HepG2 (cell line): ENCODE measurements around the gene AKTIP. TPM values are rescaled to one million over a fixed set of nuclear protein-coding genes. Genes with fewer than 3 reads are reported as not detected.

Experiments used
- HNRNPL ChIP-seq: fragments of 200-400 bp; formaldehyde crosslinking; IDR thresholded peaks from 2 replicates; pipeline ENCODE4 v1.6.1; 2017; ENCODE audit warnings: mild to moderate bottlenecking, low read depth, low read length
- MLXIP ChIP-seq: sonication (generic); formaldehyde crosslinking; IDR thresholded peaks from 2 replicates; pipeline ENCODE4 v1.9.0; 2021; ENCODE audit warnings: missing genetic modification reagents, borderline replicate concordance
- SRSF9 ChIP-seq: fragments of 200-400 bp; formaldehyde crosslinking; IDR thresholded peaks from 2 replicates; pipeline ENCODE4 v1.6.1; 2018; ENCODE audit warnings: borderline replicate concordance, mild to moderate bottlenecking, low read depth, low read length; ENCODE audit not compliant: insufficient read depth, poor library complexity, severe bottlenecking
- ZMAT3 ChIP-seq: sonication (generic); formaldehyde crosslinking; conservative IDR thresholded peaks from 2 replicates; pipeline ENCODE4 v1.7.0; 2021; ENCODE audit warnings: missing genetic modification reagents
- ZNF275 ChIP-seq: sonication (generic); formaldehyde crosslinking; IDR thresholded peaks from 2 replicates; pipeline ENCODE4 v1.8.0; 2022; ENCODE audit warnings: missing genetic modification reagents, mild to moderate bottlenecking, inconsistent platforms, borderline replicate concordance
- ZNF431 ChIP-seq: sonication (generic); formaldehyde crosslinking; IDR thresholded peaks from 2 replicates; pipeline ENCODE4 v1.9.0; 2022; ENCODE audit warnings: missing genetic modification reagents, low read depth, mild to moderate bottlenecking, borderline replicate concordance
- ZNF563 ChIP-seq: sonication (generic); formaldehyde crosslinking; IDR thresholded peaks from 2 replicates; pipeline ENCODE4 v1.8.0; 2022; ENCODE audit warnings: mild to moderate bottlenecking, moderate library complexity, missing genetic modification reagents
- ZNF773 ChIP-seq: sonication (generic); formaldehyde crosslinking; IDR thresholded peaks from 2 replicates; pipeline ENCODE4 v1.4.0; 2020; ENCODE audit warnings: missing genetic modification reagents, borderline replicate concordance
- polyA plus RNA-seq, 8 experiments: library from polyadenylated mRNA; depleted of rRNA in 3 of 8; stranded (reverse) in 7 of 8; unstranded in 1 of 8; fragments of >200 nt; fragmentation: Illumina TruSeq in 4 of 8; extraction: Trizol in 4 of 8; gene quantifications; 2 replicates each; pipeline versions ENCODE4 v1.2.1 to v1.2.3, GENCODE V29; 2011 to 2016; ENCODE audit warnings: low read depth in 4 of 8, missing spikeins in 1 of 8, mixed read lengths in 1 of 8; ENCODE audit not compliant: insufficient read depth in 1 of 8
- total RNA-seq, 5 experiments: library from RNA; depleted of rRNA; stranded (reverse); fragments of >200 nt; fragmentation: Illumina TruSeq; extraction: Trizol; gene quantifications; 2 replicates each; pipeline ENCODE4 v1.2.3, GENCODE V29; 2016; ENCODE audit warnings: low read depth in 1 of 5
- TF ChIP-seq, protein P1 (sequence below): sonication (generic); formaldehyde crosslinking; IDR thresholded peaks from 2 replicates; pipeline ENCODE4 v1.4.0; 2020; ENCODE audit warnings: missing genetic modification reagents, borderline replicate concordance
- TF ChIP-seq, protein P2 (sequence below): sonication (generic); formaldehyde crosslinking; IDR thresholded peaks from 2 replicates; pipeline ENCODE4 v1.4.0; 2020; ENCODE audit warnings: missing genetic modification reagents, borderline replicate concordance
- TF ChIP-seq, protein P3 (sequence below): sonication (generic); formaldehyde crosslinking; IDR thresholded peaks from 2 replicates; pipeline ENCODE4 v1.4.0; 2020; ENCODE audit warnings: missing genetic modification reagents, borderline replicate concordance
- TF ChIP-seq, protein P4 (sequence below): sonication (generic); formaldehyde crosslinking; IDR thresholded peaks from 2 replicates; pipeline ENCODE4 v1.8.0; 2022; ENCODE audit warnings: mild to moderate bottlenecking, missing genetic modification reagents

Gene AKTIP
- total and polyA plus RNA-seq, 2 of the 13 experiments (the other 11 are each of a cell fraction or from before 2014, with no cell fraction given), result 28.8 to 49.0 TPM

DNA sequence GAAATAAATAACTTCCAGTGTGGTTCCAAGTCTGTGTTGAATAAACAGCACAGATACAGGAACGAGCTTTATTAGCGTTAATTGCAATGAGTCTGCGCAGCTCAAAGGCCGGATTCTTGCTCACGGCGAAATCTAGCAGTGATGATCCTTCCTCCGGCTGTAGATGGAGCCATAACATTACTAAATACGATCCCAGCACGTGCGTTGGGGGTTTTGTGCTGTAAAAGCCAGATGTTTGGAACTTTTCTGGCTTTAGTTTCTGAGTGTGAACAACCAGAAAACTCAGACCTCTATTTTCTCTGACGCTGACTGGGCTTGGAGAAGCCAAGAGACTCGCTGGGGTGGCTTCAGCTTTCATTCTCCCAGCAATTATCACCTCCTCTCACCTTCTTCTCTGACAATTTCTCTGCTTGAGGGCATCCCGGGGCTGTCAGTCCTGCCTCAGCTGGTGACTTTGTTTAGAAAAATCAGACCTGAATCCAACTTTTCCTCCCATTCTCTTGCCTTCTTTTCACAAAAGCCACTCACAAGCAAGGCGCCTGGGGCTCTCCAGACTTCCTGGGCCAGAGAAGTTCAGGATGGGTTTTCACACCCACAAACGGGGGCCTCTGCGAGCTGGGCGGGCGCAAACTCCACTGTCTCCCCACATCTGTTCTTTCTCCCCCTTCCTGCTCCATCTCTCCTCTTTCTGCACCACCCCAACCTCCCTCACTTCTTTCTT is 47.1 kb upstream of the AKTIP start (continued):
- TF ChIP-seq, protein P1, sequence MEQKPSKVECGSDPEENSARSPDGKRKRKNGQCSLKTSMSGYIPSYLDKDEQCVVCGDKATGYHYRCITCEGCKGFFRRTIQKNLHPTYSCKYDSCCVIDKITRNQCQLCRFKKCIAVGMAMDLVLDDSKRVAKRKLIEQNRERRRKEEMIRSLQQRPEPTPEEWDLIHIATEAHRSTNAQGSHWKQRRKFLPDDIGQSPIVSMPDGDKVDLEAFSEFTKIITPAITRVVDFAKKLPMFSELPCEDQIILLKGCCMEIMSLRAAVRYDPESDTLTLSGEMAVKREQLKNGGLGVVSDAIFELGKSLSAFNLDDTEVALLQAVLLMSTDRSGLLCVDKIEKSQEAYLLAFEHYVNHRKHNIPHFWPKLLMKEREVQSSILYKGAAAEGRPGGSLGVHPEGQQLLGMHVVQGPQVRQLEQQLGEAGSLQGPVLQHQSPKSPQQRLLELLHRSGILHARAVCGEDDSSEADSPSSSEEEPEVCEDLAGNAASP (CRISPR knock-in tag), result no peak
- no peak for TF ChIP-seq ZNF431 (CRISPR knock-in tag)
- no peak for TF ChIP-seq HNRNPL
- TF ChIP-seq, protein P2, sequence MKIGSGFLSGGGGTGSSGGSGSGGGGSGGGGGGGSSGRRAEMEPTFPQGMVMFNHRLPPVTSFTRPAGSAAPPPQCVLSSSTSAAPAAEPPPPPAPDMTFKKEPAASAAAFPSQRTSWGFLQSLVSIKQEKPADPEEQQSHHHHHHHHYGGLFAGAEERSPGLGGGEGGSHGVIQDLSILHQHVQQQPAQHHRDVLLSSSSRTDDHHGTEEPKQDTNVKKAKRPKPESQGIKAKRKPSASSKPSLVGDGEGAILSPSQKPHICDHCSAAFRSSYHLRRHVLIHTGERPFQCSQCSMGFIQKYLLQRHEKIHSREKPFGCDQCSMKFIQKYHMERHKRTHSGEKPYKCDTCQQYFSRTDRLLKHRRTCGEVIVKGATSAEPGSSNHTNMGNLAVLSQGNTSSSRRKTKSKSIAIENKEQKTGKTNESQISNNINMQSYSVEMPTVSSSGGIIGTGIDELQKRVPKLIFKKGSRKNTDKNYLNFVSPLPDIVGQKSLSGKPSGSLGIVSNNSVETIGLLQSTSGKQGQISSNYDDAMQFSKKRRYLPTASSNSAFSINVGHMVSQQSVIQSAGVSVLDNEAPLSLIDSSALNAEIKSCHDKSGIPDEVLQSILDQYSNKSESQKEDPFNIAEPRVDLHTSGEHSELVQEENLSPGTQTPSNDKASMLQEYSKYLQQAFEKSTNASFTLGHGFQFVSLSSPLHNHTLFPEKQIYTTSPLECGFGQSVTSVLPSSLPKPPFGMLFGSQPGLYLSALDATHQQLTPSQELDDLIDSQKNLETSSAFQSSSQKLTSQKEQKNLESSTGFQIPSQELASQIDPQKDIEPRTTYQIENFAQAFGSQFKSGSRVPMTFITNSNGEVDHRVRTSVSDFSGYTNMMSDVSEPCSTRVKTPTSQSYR, result peak; percentile 71
- TF ChIP-seq MLXIP (CRISPR knock-in tag), result no peak
- TF ChIP-seq, protein P3, sequence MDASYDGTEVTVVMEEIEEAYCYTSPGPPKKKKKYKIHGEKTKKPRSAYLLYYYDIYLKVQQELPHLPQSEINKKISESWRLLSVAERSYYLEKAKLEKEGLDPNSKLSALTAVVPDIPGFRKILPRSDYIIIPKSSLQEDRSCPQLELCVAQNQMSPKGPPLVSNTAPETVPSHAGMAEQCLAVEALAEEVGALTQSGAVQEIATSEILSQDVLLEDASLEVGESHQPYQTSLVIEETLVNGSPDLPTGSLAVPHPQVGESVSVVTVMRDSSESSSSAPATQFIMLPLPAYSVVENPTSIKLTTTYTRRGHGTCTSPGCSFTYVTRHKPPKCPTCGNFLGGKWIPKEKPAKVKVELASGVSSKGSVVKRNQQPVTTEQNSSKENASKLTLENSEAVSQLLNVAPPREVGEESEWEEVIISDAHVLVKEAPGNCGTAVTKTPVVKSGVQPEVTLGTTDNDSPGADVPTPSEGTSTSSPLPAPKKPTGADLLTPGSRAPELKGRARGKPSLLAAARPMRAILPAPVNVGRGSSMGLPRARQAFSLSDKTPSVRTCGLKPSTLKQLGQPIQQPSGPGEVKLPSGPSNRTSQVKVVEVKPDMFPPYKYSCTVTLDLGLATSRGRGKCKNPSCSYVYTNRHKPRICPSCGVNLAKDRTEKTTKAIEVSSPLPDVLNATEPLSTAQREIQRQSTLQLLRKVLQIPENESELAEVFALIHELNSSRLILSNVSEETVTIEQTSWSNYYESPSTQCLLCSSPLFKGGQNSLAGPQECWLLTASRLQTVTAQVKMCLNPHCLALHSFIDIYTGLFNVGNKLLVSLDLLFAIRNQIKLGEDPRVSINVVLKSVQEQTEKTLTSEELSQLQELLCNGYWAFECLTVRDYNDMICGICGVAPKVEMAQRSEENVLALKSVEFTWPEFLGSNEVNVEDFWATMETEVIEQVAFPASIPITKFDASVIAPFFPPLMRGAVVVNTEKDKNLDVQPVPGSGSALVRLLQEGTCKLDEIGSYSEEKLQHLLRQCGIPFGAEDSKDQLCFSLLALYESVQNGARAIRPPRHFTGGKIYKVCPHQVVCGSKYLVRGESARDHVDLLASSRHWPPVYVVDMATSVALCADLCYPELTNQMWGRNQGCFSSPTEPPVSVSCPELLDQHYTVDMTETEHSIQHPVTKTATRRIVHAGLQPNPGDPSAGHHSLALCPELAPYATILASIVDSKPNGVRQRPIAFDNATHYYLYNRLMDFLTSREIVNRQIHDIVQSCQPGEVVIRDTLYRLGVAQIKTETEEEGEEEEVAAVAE (CRISPR knock-in tag), result no peak
- TF ChIP-seq ZMAT3 (CRISPR knock-in tag), result 0 out of 2 replicates have a peak, but pooled peaks have one; percentile 31
- TF ChIP-seq, protein P4, sequence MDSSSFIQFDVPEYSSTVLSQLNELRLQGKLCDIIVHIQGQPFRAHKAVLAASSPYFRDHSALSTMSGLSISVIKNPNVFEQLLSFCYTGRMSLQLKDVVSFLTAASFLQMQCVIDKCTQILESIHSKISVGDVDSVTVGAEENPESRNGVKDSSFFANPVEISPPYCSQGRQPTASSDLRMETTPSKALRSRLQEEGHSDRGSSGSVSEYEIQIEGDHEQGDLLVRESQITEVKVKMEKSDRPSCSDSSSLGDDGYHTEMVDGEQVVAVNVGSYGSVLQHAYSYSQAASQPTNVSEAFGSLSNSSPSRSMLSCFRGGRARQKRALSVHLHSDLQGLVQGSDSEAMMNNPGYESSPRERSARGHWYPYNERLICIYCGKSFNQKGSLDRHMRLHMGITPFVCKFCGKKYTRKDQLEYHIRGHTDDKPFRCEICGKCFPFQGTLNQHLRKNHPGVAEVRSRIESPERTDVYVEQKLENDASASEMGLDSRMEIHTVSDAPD, result no peak
- TF ChIP-seq ZNF773 (CRISPR knock-in tag), result no peak
- TF ChIP-seq ZNF563 (CRISPR knock-in tag), result no peak
- no peak for TF ChIP-seq ZNF275 (CRISPR knock-in tag)
- TF ChIP-seq SRSF9, result no peak
